Right atrium auricular region (tissue), 2 donors: ENCODE results near the gene LUZP2. TPM values are rescaled to one million over a fixed set of nuclear protein-coding genes. Genes with fewer than 3 reads are reported as not detected.

Experiments
- DNase-seq: peaks from one replicate; pipeline ENCODE4 v3.0.0-alpha.2; 2019; ENCODE audit warnings: low spot score
- H3K27ac ChIP-seq, 2 donors: fragments of 200-600 bp; sonication (generic); 1 replicate in 1 of 2; 2 replicates in 1 of 2; pipeline ENCODE4 v1.5.1; 2016 to 2019
- H3K27me3 ChIP-seq, 2 donors: fragments of 200-600 bp; sonication (generic); one replicate each; pipeline versions ENCODE4 v1.5.1 to v1.6.0; 2017 to 2019
- H3K36me3 ChIP-seq: fragments of 200-600 bp; sonication (generic); one replicate; pipeline ENCODE4 v1.5.1; 2016
- H3K4me1 ChIP-seq, 2 donors: fragments of 200-600 bp; sonication (generic); one replicate each; pipeline versions ENCODE4 v1.5.1 to v1.6.0; 2017 to 2019
- H3K4me3 ChIP-seq, 2 donors: fragments of 200-600 bp; sonication (generic); 1 replicate in 1 of 2; 2 replicates in 1 of 2; pipeline ENCODE4 v1.5.1; 2017 to 2019; ENCODE audit warnings: mild to moderate bottlenecking in 1 of 2, moderate library complexity in 1 of 2
- H3K9me3 ChIP-seq, 2 donors: fragments of 200-600 bp; sonication (generic); one replicate each; pipeline ENCODE4 v1.5.1; 2019
- total RNA-seq, 2 donors: library from RNA; depleted of rRNA; stranded (reverse); fragments of >200 nt; gene quantifications; one replicate each; pipeline ENCODE4 v1.1.0, GENCODE V29; 2016
- TF ChIP-seq, protein P1 (sequence below), 2 donors: fragments of 200-600 bp; sonication (generic); IDR thresholded peaks; one replicate each; pipeline ENCODE4 v1.5.1; 2019; ENCODE audit warnings: antibody characterized with exemption in 2 of 2

LUZP2 gene
- total RNA-seq, 2 donors from 2014 or later: 0.19 TPM; not detected in 1

DNA sequence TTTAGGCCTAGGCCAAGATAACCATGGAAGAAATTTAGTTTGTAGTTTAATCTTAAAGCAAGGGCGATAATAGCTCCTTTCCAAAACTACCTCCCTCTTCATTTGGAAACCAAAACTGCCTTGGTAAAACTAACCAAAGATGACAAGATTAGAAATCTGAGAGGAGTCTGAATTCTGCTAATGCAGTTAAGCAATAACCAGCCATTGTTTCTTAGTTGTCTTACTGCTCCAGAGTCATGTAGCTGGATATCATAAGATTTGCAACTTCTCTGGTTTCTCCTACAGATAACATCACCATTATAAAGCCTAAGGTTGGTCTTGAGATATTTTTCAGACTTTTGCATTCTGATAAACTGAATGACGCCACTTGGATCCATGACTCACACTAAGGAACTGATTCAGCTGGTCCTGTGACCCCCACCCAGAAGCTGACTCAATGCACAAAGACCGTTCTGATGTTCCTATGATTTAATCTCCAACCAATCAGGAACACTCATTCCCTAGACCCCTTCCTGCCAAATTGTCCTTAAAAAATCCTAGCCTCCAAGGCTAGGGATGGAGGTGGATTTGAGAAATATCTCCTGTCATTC is 200.8 kb downstream of the LUZP2 start:
- Histone ChIP-seq H3K27ac (no peak overlapping the region), H3K4me3 (no peak overlapping the region), H3K4me1 (no peaks in the 10 kb centered on the region), H3K27me3 (no peaks in the 10 kb centered on the region), H3K36me3 (no peaks in the 10 kb centered on the region), H3K9me3 (peaks cover 0 to 8% of the 10 kb centered on the region in 2 donors)
- TF ChIP-seq, protein P1, sequence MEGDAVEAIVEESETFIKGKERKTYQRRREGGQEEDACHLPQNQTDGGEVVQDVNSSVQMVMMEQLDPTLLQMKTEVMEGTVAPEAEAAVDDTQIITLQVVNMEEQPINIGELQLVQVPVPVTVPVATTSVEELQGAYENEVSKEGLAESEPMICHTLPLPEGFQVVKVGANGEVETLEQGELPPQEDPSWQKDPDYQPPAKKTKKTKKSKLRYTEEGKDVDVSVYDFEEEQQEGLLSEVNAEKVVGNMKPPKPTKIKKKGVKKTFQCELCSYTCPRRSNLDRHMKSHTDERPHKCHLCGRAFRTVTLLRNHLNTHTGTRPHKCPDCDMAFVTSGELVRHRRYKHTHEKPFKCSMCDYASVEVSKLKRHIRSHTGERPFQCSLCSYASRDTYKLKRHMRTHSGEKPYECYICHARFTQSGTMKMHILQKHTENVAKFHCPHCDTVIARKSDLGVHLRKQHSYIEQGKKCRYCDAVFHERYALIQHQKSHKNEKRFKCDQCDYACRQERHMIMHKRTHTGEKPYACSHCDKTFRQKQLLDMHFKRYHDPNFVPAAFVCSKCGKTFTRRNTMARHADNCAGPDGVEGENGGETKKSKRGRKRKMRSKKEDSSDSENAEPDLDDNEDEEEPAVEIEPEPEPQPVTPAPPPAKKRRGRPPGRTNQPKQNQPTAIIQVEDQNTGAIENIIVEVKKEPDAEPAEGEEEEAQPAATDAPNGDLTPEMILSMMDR (IDR thresholded peaks at IDR 0.05): no peak
- DNase-seq: no peak

DNA sequence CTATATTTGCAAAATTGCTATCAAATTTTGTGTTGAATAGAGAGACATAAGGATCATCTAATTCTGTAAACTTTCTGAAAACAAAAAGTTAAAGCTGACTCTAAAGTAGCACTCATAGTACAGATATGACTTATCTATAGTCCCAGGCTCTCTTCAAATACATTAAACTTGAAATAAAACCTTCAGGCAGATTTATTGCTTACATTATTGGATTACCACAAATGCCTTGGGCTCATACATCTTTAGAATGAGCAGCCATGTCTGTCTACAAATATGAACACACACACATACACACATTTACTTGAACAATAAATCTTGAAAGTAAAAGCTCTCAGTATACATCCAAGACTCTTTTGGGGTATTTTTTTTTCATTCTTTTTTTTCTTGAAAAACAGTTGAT is 207.9 kb downstream of the LUZP2 start:
- Histone ChIP-seq H3K36me3 (no peaks in the 10 kb centered on the region), H3K27ac (no peak overlapping the region), H3K4me3 (no peak overlapping the region), H3K9me3 (no peaks in the 10 kb centered on the region), H3K4me1 (no peaks in the 10 kb centered on the region), H3K27me3 (no peaks in the 10 kb centered on the region)
- DNase-seq: no peak
- TF ChIP-seq, protein P1 (IDR thresholded peaks at IDR 0.05): no peak

DNA sequence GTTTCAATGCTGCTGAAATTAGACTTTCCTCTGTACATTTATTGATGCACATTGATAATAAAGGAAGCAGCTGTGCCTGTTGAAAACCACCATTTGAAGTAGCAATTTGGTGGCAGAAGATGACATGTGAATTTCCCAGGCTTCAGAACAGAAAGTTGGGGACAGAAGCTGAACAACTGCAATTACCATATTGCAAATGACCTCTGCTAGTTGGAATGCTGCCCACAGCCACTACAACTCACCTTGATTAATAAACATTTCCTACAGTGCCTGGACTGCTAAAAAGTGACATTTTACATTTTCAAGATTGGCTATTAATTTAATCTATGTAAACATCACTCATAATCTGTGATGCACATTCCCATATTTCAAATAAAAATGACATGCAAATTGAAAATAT is 208.6 kb downstream of the LUZP2 start:
- Histone ChIP-seq H3K27ac (no peak overlapping the region), H3K4me3 (no peak overlapping the region), H3K4me1 (no peaks in the 10 kb centered on the region), H3K36me3 (no peaks in the 10 kb centered on the region), H3K27me3 (no peaks in the 10 kb centered on the region), H3K9me3 (no peaks in the 10 kb centered on the region)
- no peak for DNase-seq
- TF ChIP-seq, protein P1 (IDR thresholded peaks at IDR 0.05): no peak

DNA sequence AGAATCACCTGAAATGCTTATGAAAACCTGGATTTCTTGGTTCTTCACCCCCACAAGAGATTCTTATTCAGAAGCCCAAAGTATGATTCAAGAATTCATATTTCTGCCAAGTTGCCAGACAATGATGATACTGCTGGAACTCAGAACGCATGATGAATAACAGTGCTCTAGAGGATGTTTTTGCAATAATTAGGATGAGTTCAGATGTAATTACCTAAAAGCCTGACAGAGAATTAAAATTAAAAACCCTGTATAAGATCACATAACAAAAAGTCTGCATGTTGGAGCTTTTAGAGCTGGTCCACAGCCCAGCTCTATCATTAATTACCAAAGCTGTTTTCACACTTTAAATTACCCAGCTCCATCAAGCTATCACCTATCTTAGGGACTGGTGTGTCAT is 211.8 kb downstream of the LUZP2 start:
- H3K27me3 ChIP-seq: no peaks in the 10 kb centered on the region
- H3K9me3 ChIP-seq: no peaks in the 10 kb centered on the region
- no peak for DNase-seq
- H3K4me3 ChIP-seq: no peak overlapping the region
- TF ChIP-seq, protein P1 (IDR thresholded peaks at IDR 0.05): no peak
- no peaks in the 10 kb centered on the region for H3K36me3 ChIP-seq
- H3K4me1 ChIP-seq: no peaks in the 10 kb centered on the region
- H3K27ac ChIP-seq: no peak overlapping the region

DNA sequence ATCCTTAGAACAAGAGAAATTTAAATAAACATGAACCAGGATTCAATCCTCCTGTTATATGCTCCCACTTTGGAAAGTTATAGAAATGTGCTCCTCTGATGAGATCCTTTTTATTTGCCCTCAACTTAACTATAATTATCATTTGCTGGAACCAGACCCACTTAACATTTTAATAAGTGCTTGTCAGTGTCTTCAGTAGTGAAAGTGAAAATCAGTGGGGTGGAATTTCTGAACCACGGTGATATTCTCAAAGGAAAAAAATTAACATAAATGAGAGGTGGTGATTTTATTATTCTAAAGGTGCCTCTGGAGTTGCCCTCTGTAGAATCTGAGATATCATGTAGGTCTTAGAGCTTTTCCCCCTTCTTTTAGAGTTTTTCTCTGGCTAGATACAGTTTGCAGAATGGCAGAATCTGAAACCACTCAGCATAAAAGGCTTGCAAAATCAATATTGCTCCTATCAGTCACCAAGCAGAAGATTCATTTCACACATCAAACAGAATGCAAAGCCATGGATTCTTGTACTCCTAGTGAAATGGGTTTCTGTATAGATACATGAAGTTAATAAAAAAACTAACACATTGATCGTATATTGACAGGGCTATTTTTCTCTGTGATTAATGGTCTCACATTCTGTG is 213.2 kb downstream of the LUZP2 start:
- DNase-seq: no peak
- no peaks in the 10 kb centered on the region for H3K4me1 ChIP-seq
- H3K9me3 ChIP-seq: no peaks in the 10 kb centered on the region
- no peak overlapping the region for H3K4me3 ChIP-seq
- TF ChIP-seq, protein P1 (IDR thresholded peaks at IDR 0.05): no peak
- no peaks in the 10 kb centered on the region for H3K27me3 ChIP-seq
- no peak overlapping the region for H3K27ac ChIP-seq
- H3K36me3 ChIP-seq: no peaks in the 10 kb centered on the region

DNA sequence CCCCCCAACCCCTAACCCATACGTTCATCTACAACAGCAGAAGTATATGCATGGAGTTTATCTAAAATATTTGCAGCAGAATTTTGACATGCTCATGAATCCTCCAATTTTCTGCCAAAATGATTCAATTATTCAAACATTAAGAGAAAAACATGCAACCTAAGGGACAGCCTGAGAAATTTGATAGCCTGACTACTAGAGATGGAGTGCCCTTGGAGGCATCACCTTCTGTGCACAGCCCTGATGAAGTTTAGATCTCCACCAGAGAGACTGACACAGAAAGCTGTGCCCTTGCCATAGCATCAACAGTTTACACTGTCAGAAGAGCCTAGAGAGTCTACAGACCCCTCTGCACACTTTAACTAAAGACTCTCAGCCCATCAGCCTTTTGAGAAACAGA is 217.7 kb downstream of the LUZP2 start:
- no peak for DNase-seq
- no peaks in the 10 kb centered on the region for H3K4me1 ChIP-seq
- TF ChIP-seq, protein P1 (IDR thresholded peaks at IDR 0.05): no peak
- no peaks in the 10 kb centered on the region for H3K9me3 ChIP-seq
- no peak overlapping the region for H3K27ac ChIP-seq
- no peaks in the 10 kb centered on the region for H3K36me3 ChIP-seq
- H3K27me3 ChIP-seq: no peaks in the 10 kb centered on the region
- H3K4me3 ChIP-seq: no peak overlapping the region
